HepG2 (cell line): ENCODE results near the gene TIMM23. TPM values are rescaled to one million over a fixed set of nuclear protein-coding genes. Genes with fewer than 3 reads are reported as not detected.

Experiments
- AKNA ChIP-seq: sonication (generic); formaldehyde crosslinking; IDR thresholded peaks from 2 replicates; pipeline ENCODE4 v1.4.0; 2020; ENCODE audit warnings: missing genetic modification reagents, borderline replicate concordance
- E2F1 ChIP-seq: sonication (generic); formaldehyde crosslinking; IDR thresholded peaks from 2 replicates; pipeline ENCODE4 v1.5.0; 2020; ENCODE audit warnings: missing genetic modification reagents
- EZH2 ChIP-seq: conservative IDR thresholded peaks from 2 replicates; pipeline ENCODE4 v1.6.1; 2012; ENCODE audit warnings: mild to moderate bottlenecking, low read depth, low read length, moderate library complexity
- FIP1L1 ChIP-seq: fragments of 200-400 bp; formaldehyde crosslinking; IDR thresholded peaks from 2 replicates; pipeline ENCODE4 v1.6.1; 2018; ENCODE audit warnings: low read depth, mild to moderate bottlenecking, low read length, moderate library complexity, borderline replicate concordance; ENCODE audit not compliant: insufficient read depth
- IRF1 ChIP-seq: sonication (generic); formaldehyde crosslinking; IDR thresholded peaks from 2 replicates; pipeline ENCODE4 v1.4.0; 2020; ENCODE audit warnings: low read depth, mild to moderate bottlenecking, missing genetic modification reagents
- KAT7 ChIP-seq: IDR thresholded peaks from 2 replicates; pipeline ENCODE4 v1.6.1; 2018; ENCODE audit warnings: borderline replicate concordance, missing compliant biosample characterization
- KLF11 ChIP-seq: IDR thresholded peaks from 2 replicates; pipeline ENCODE4 v1.6.1; 2016; ENCODE audit warnings: missing compliant biosample characterization
- POLR2A ChIP-seq, 2 experiments: IDR thresholded peaks; 2 replicates each; pipeline ENCODE4 v1.6.1; 2011; ENCODE audit warnings: low read depth in 2 of 2, low read length in 2 of 2, mild to moderate bottlenecking in 1 of 2, moderate library complexity in 1 of 2; ENCODE audit not compliant: insufficient read depth in 1 of 2
- PRMT3 ChIP-seq: sonication (generic); formaldehyde crosslinking; IDR thresholded peaks from 2 replicates; pipeline ENCODE4 v1.8.1; 2022; ENCODE audit warnings: low read depth, mild to moderate bottlenecking, moderate library complexity, missing genetic modification reagents, borderline replicate concordance
- RBAK ChIP-seq: sonication (generic); formaldehyde crosslinking; IDR thresholded peaks from 2 replicates; pipeline ENCODE4 v1.5.1; 2020; ENCODE audit warnings: mild to moderate bottlenecking, missing genetic modification reagents
- RELA ChIP-seq: sonication (generic); formaldehyde crosslinking; IDR thresholded peaks from 2 replicates; pipeline ENCODE4 v1.4.0; 2020; ENCODE audit warnings: missing genetic modification reagents
- SALL1 ChIP-seq: sonication (generic); formaldehyde crosslinking; IDR thresholded peaks from 2 replicates; pipeline ENCODE4 v1.8.0; 2022; ENCODE audit warnings: mild to moderate bottlenecking, missing genetic modification reagents
- SIX4 ChIP-seq: sonication (generic); formaldehyde crosslinking; IDR thresholded peaks from 2 replicates; pipeline ENCODE4 v1.4.0; 2020; ENCODE audit warnings: missing genetic modification reagents
- SMARCC2 ChIP-seq: fragments of 450-650 bp; IDR thresholded peaks from 2 replicates; pipeline ENCODE4 v1.6.1; 2017; ENCODE audit warnings: antibody characterized with exemption, mild to moderate bottlenecking
- ZFX ChIP-seq: sonication (generic); formaldehyde crosslinking; IDR thresholded peaks from 2 replicates; pipeline ENCODE4 v1.4.0; 2020; ENCODE audit warnings: mild to moderate bottlenecking, low read depth, missing genetic modification reagents, moderate library complexity
- ZKSCAN5 ChIP-seq: sonication (generic); formaldehyde crosslinking; IDR thresholded peaks from 2 replicates; pipeline ENCODE4 v1.5.1; 2020; ENCODE audit warnings: mild to moderate bottlenecking, missing genetic modification reagents
- ZNF616 ChIP-seq: sonication (generic); formaldehyde crosslinking; IDR thresholded peaks from 2 replicates; pipeline ENCODE4 v1.5.0; 2020; ENCODE audit warnings: low read depth, mild to moderate bottlenecking, missing genetic modification reagents
- ZNF652 ChIP-seq: IDR thresholded peaks from 2 replicates; pipeline ENCODE4 v1.6.1; 2016; ENCODE audit warnings: low read depth, borderline replicate concordance
- polyA plus RNA-seq, 8 experiments: library from polyadenylated mRNA; depleted of rRNA in 3 of 8; stranded (reverse) in 7 of 8; unstranded in 1 of 8; fragments of >200 nt; fragmentation: Illumina TruSeq in 4 of 8; extraction: Trizol in 4 of 8; gene quantifications; 2 replicates each; pipeline versions ENCODE4 v1.2.1 to v1.2.3, GENCODE V29; 2011 to 2016; ENCODE audit warnings: low read depth in 4 of 8, missing spikeins in 1 of 8, mixed read lengths in 1 of 8; ENCODE audit not compliant: insufficient read depth in 1 of 8
- total RNA-seq, 5 experiments: library from RNA; depleted of rRNA; stranded (reverse); fragments of >200 nt; fragmentation: Illumina TruSeq; extraction: Trizol; gene quantifications; 2 replicates each; pipeline ENCODE4 v1.2.3, GENCODE V29; 2016; ENCODE audit warnings: low read depth in 1 of 5
- TF ChIP-seq, protein P1 (sequence below): IDR thresholded peaks from 2 replicates; pipeline ENCODE4 v1.6.1; 2016

The TIMM23 gene
- total and polyA plus RNA-seq, 2 of the 13 experiments (the other 11 are each of a cell fraction or from before 2014, with no cell fraction given), result 80.2 to 98.6 TPM

GRCh38 chr10:46052057-46052790 lies 79.9 kb downstream of the TIMM23 start (continued):
- no peak for TF ChIP-seq PRMT3 (CRISPR knock-in tag)
- TF ChIP-seq ZFX (CRISPR knock-in tag), result peak; percentile 48; the same call in 1 of the 2 replicates
- peak; percentile 91; the same call in 1 of the 2 replicates for TF ChIP-seq KAT7 (CRISPR knock-in tag)
- TF ChIP-seq ZNF616 (CRISPR knock-in tag), result no peak
- TF ChIP-seq IRF1 (CRISPR knock-in tag), result no peak
- TF ChIP-seq, protein P1, sequence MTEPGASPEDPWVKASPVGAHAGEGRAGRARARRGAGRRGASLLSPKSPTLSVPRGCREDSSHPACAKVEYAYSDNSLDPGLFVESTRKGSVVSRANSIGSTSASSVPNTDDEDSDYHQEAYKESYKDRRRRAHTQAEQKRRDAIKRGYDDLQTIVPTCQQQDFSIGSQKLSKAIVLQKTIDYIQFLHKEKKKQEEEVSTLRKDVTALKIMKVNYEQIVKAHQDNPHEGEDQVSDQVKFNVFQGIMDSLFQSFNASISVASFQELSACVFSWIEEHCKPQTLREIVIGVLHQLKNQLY, result peak; percentile 89
- peak; percentile 82; the same call in 1 of the 2 replicates for TF ChIP-seq SIX4 (CRISPR knock-in tag)
- TF ChIP-seq EZH2, result no peak
- TF ChIP-seq E2F1 (CRISPR knock-in tag), result no peak
- no peak for TF ChIP-seq AKNA
- no peak for TF ChIP-seq SMARCC2
- no peak for TF ChIP-seq RBAK (CRISPR knock-in tag)
- no peak; the same call in 1 of the 2 replicates for TF ChIP-seq KLF11 (CRISPR knock-in tag)
- TF ChIP-seq RELA (CRISPR knock-in tag), result peak; percentile 79; the same call in 1 of the 2 replicates
- no peak for TF ChIP-seq FIP1L1
- TF ChIP-seq ZNF652 (CRISPR knock-in tag), result 0 out of 2 replicates have a peak, but pooled peaks have one; percentile 9
- TF ChIP-seq POLR2A (IDR thresholded peaks at IDR 0.05; ENCODE audit: insufficient read depth in 1 of 2, low read depth in 2 of 2, low read length in 2 of 2), result no peak
- TF ChIP-seq SALL1 (CRISPR knock-in tag), result peak; percentile 75; the same call in 1 of the 2 replicates
- no peak for TF ChIP-seq ZKSCAN5 (CRISPR knock-in tag)
